ENCODE data around the gene ADH5. TPM values are rescaled to one million over a fixed set of nuclear protein-coding genes. Genes with fewer than 3 reads are reported as not detected.

ADH5 gene
- 304 and 329 TPM in 2 replicates for total RNA-seq

DNA sequence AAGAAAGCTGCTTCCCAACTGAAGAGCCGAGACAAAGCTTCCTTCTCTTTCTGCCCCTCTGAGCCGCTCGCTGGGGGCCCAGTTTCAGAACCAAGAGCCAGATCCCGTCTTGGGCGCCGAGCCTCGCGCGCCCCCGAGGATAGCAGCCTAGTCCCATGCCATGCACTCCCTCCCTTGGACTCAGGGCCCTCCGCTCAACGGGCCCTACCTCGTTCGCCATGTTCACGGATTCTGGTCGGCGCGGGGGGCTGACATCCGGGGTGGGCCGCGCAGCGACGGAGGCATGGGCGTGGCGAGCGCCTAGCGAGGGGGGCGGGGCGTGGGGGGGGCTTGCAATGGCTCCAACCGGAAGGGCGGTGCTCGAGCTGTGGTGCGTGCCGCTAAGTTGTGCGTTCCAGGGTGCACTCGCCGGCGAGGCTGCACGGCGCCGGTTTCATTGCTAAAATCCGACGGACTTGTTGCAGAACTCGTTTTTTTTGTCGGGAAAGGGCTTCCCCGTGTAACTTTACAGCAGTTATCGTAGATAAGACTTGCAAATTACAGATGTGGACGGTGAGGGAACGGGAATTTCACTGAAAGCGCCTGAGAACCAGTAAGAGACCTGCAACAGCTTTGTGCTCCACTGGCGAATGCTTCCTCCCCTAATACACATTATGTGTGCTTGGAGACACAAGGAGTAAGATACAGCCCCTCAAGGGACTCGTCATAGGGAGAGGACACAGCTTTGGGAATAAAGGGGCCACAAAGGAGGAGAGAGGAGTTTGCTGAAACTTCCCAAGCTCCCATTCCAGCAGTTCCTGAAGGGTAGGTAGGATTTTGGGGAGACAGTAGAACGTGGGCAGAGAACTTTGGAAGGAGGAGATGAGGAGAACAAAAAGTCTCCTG is at the start of gene ADH5:
ADH5 (minus strand) TSS at position 308 of the 885 bp plus-strand sequence; CDS start at position 220, 88 bp downstream.

Other genes starting within 250 kb of the ADH5 start
- 118 and 146 TPM in 2 replicates for gene EIF4E, start 159.7 kb downstream of the ADH5 start, total RNA-seq
- gene METAP1, start 93.1 kb downstream of the ADH5 start, total RNA-seq: 39.5 and 45.9 TPM in 2 replicates
- gene ADH4, start 55.5 kb upstream of the ADH5 start, total RNA-seq: 0.13 and 0.32 TPM in 2 replicates
- gene ADH6, start 130.5 kb upstream of the ADH5 start, total RNA-seq: under 0.01 TPM in 2 replicates
- not detected in 2 replicates for gene ADH1A, start 202.2 kb upstream of the ADH5 start, total RNA-seq
- 2.4 and 3.2 TPM in 2 replicates for gene ADH1B, start 232.6 kb upstream of the ADH5 start, total RNA-seq